CD14-positive monocyte (primary cell): ENCODE data around the gene PUSL1. TPM values are rescaled to one million over a fixed set of nuclear protein-coding genes. Genes with fewer than 3 reads are reported as not detected.

Experiments used
- DNase-seq, 3 donors: peaks; one replicate each; pipeline ENCODE4 v3.0.0-alpha.2; 2011 to 2022
- H2AFZ ChIP-seq: 2 replicates; pipeline ENCODE4 v1.6.0; 2012; ENCODE audit warnings: mild to moderate bottlenecking, low read depth, low read length, inconsistent platforms; ENCODE audit not compliant: insufficient read depth, poor library complexity, severe bottlenecking
- H3K27ac ChIP-seq, 2 donors: 1 replicate in 1 of 2; 2 replicates in 1 of 2; pipeline ENCODE4 v1.5.1; 2012 to 2013; ENCODE audit warnings: low read length in 2 of 2, control low read depth in 1 of 2, inconsistent platforms in 1 of 2, low read depth in 1 of 2, mild to moderate bottlenecking in 1 of 2
- H3K27me3 ChIP-seq, 2 donors: one replicate each; pipeline versions ENCODE4 v1.6.0 to v1.6.1; 2011 to 2013; ENCODE audit warnings: low read length in 2 of 2; ENCODE audit not compliant: control insufficient read depth in 2 of 2, insufficient read depth in 2 of 2
- H3K36me3 ChIP-seq, 2 donors: replicated peaks in 1 of 2; 1 replicate in 1 of 2; 2 replicates in 1 of 2; pipeline versions ENCODE4 v1.5.1 to v1.6.1; 2012 to 2013; ENCODE audit warnings: low read length in 2 of 2, control low read depth in 1 of 2, inconsistent platforms in 1 of 2, mild to moderate bottlenecking in 1 of 2; ENCODE audit not compliant: insufficient read depth in 2 of 2, control insufficient read depth in 1 of 2
- H3K4me1 ChIP-seq, 2 donors: 1 replicate in 1 of 2; 2 replicates in 1 of 2; pipeline versions ENCODE4 v1.5.1 to v1.6.1; 2012 to 2013; ENCODE audit warnings: low read length in 2 of 2, control low read depth in 1 of 2, inconsistent platforms in 1 of 2, mild to moderate bottlenecking in 1 of 2, moderate library complexity in 1 of 2; ENCODE audit not compliant: insufficient read depth in 2 of 2, control insufficient read depth in 1 of 2
- H3K4me2 ChIP-seq: replicated peaks from 2 replicates; pipeline ENCODE3; 2012; ENCODE audit warnings: low read length, moderate library complexity, mild to moderate bottlenecking; ENCODE audit not compliant: poor library complexity, severe bottlenecking; ENCODE audit errors: extremely low read depth
- H3K4me3 ChIP-seq, 3 experiments: fragments of 200-600 bp in 1 of 3; sonication (generic) in 1 of 3; replicated peaks in 1 of 3; 1 replicate in 2 of 3; 2 replicates in 1 of 3; pipeline ENCODE4 v1.5.1; 2011 to 2013; ENCODE audit warnings: low read length in 3 of 3, mild to moderate bottlenecking in 3 of 3, control low read depth in 2 of 3, low read depth in 2 of 3, inconsistent platforms in 1 of 3, moderate library complexity in 1 of 3
- H3K79me2 ChIP-seq: 2 replicates; pipeline ENCODE4 v1.6.0; 2012; ENCODE audit warnings: mild to moderate bottlenecking, control low read depth, inconsistent platforms, low read length, moderate library complexity; ENCODE audit not compliant: insufficient read depth
- H3K9ac ChIP-seq: 2 replicates; pipeline ENCODE4 v1.6.0; 2017; ENCODE audit warnings: low read length, mild to moderate bottlenecking; ENCODE audit not compliant: insufficient read depth, poor library complexity, severe bottlenecking
- H3K9me3 ChIP-seq, 2 donors: replicated peaks in 1 of 2; 1 replicate in 1 of 2; 2 replicates in 1 of 2; pipeline versions ENCODE4 v1.5.1 to v1.6.1; 2012 to 2013; ENCODE audit warnings: low read length in 2 of 2, control low read depth in 1 of 2; ENCODE audit not compliant: control insufficient read depth in 1 of 2, insufficient read depth in 1 of 2
- H4K20me1 ChIP-seq: 2 replicates; pipeline ENCODE4 v1.6.0; 2012; ENCODE audit warnings: mild to moderate bottlenecking, low read length, control low read depth, moderate library complexity; ENCODE audit not compliant: insufficient read depth
- H3K27ac Mint-ChIP-seq, 7 donors: one replicate each; pipeline ENCODE4 v1.8.0; 2020; ENCODE audit warnings: mild to moderate bottlenecking in 7 of 7, mixed read lengths in 7 of 7, moderate library complexity in 6 of 7, inconsistent platforms in 2 of 7
- H3K27me3 Mint-ChIP-seq, 3 donors: one replicate each; pipeline ENCODE4 v1.8.0; 2021 to 2022; ENCODE audit warnings: low read depth in 3 of 3, mild to moderate bottlenecking in 3 of 3, mixed read lengths in 3 of 3, moderate library complexity in 3 of 3, inconsistent platforms in 1 of 3
- H3K36me3 Mint-ChIP-seq, 2 donors: one replicate each; pipeline ENCODE4 v1.8.0; 2020; ENCODE audit warnings: mixed read lengths in 2 of 2, inconsistent platforms in 1 of 2, mild to moderate bottlenecking in 1 of 2
- H3K4me1 Mint-ChIP-seq: one replicate; pipeline ENCODE4 v1.8.0; 2020; ENCODE audit warnings: mild to moderate bottlenecking, mixed read lengths
- H3K4me3 Mint-ChIP-seq, 2 donors: one replicate each; pipeline ENCODE4 v1.8.0; 2020; ENCODE audit warnings: mild to moderate bottlenecking in 2 of 2, mixed read lengths in 2 of 2, moderate library complexity in 1 of 2
- H3K9me3 Mint-ChIP-seq, 7 donors: one replicate each; pipeline ENCODE4 v1.8.0; 2020 to 2022; ENCODE audit warnings: mixed read lengths in 7 of 7, mild to moderate bottlenecking in 6 of 7, moderate library complexity in 6 of 7, inconsistent platforms in 2 of 7
- WGBS: methylation state at CpG from one replicate; pipeline ENCODE4 v1.1.5; 2013; ENCODE audit warnings: missing lambda C conversion rate; ENCODE audit not compliant: insufficient coverage; 5-methylcytosine and 5-hydroxymethylcytosine counted together
- intact Hi-C, 2 donors: fragments of 100-400 bp; cut with micrococcal nuclease; formaldehyde crosslinking; loops; one replicate each; pipeline versions ENCODE4 v1.15.0 to v1.15.1; 2023
- polyA plus RNA-seq, 3 donors: library from polyadenylated mRNA; depleted of rRNA in 1 of 3; unstranded in 2 of 3; stranded (reverse) in 1 of 3; fragments of 300-500 nt in 2 of 3; fragments of >200 nt in 1 of 3; fragmentation: Illumina TruSeq in 2 of 3; gene quantifications; 1 replicate in 2 of 3; 2 replicates in 1 of 3; pipeline ENCODE4 v1.2.3, GENCODE V29; 2012 to 2021
- TF ChIP-seq, protein P1 (sequence below): fragments of 200-600 bp; IDR thresholded peaks from one replicate; pipeline ENCODE4 v1.8.0; 2022; ENCODE audit warnings: antibody characterized with exemption, mild to moderate bottlenecking

Gene PUSL1
- polyA plus RNA-seq, 3 donors, result 13.8 to 27.4 (median 14.8) TPM

DNA sequence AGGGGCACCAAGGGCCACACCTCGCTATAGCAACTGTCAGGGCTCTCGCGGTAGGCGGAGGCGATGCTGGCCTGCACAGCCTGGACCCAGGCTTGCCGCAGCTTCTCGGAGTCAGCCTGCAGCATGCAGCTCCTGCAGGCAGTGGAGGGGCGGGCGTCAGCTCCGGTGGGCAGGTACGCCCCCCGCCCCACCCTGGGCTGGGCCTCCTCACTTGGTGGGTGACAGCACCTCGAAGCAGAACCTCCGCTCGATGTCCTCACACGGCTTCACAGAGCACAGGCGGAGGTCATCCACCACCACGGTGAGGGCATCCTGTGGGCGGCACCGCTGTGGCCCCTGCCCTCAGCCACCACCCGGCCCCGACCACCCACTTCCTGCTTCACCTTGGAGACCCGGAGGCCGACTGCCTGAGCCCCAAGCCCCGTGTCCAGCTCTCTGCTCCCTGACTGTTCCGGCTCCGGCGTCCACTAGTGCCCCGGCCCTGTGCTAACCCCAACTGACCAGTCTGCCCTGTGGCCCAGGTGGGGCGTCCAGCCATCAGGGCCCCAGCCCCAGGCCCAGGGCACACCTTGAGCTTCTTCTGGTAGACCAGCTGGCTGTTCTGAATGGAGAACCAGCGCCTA lies 10.5 kb upstream of the PUSL1 start:
- Mint-ChIP-seq H3K4me3 (no peak overlapping the region), H3K27me3 (peaks cover 0 to 2% (median 1%) of the 10 kb centered on the region in 3 donors), H3K36me3 (peaks cover 2 to 26% of the 10 kb centered on the region in 2 donors), H3K4me1 (no peaks in the 10 kb centered on the region), H3K27ac (peak overlapping the region in 1 of 7 donors; percentile 70), H3K9me3 (peaks cover 0 to 2% (median 0%) of the 10 kb centered on the region in 7 donors)
- Histone ChIP-seq H2AFZ (no peak overlapping the region), H3K27ac (no peak overlapping the region), H3K36me3 (peaks cover 25 to 38% of the 10 kb centered on the region in 2 donors), H3K4me3 (no peak overlapping the region), H3K9me3 (no peaks in the 10 kb centered on the region), H3K27me3 (no peaks in the 10 kb centered on the region), H3K79me2 (peaks cover 5% of the 10 kb centered on the region), H4K20me1 (peaks cover 17% of the 10 kb centered on the region), H3K4me2 (no peak overlapping the region), H3K9ac (no peak overlapping the region), H3K4me1 (no peaks in the 10 kb centered on the region)
- intact Hi-C loops, result no loop called here
- TF ChIP-seq, protein P1, sequence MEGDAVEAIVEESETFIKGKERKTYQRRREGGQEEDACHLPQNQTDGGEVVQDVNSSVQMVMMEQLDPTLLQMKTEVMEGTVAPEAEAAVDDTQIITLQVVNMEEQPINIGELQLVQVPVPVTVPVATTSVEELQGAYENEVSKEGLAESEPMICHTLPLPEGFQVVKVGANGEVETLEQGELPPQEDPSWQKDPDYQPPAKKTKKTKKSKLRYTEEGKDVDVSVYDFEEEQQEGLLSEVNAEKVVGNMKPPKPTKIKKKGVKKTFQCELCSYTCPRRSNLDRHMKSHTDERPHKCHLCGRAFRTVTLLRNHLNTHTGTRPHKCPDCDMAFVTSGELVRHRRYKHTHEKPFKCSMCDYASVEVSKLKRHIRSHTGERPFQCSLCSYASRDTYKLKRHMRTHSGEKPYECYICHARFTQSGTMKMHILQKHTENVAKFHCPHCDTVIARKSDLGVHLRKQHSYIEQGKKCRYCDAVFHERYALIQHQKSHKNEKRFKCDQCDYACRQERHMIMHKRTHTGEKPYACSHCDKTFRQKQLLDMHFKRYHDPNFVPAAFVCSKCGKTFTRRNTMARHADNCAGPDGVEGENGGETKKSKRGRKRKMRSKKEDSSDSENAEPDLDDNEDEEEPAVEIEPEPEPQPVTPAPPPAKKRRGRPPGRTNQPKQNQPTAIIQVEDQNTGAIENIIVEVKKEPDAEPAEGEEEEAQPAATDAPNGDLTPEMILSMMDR, result no peak
- DNase-seq, result no peak
- WGBS, result 95% methylated on average over 23 of the region's 31 CpGs

DNA sequence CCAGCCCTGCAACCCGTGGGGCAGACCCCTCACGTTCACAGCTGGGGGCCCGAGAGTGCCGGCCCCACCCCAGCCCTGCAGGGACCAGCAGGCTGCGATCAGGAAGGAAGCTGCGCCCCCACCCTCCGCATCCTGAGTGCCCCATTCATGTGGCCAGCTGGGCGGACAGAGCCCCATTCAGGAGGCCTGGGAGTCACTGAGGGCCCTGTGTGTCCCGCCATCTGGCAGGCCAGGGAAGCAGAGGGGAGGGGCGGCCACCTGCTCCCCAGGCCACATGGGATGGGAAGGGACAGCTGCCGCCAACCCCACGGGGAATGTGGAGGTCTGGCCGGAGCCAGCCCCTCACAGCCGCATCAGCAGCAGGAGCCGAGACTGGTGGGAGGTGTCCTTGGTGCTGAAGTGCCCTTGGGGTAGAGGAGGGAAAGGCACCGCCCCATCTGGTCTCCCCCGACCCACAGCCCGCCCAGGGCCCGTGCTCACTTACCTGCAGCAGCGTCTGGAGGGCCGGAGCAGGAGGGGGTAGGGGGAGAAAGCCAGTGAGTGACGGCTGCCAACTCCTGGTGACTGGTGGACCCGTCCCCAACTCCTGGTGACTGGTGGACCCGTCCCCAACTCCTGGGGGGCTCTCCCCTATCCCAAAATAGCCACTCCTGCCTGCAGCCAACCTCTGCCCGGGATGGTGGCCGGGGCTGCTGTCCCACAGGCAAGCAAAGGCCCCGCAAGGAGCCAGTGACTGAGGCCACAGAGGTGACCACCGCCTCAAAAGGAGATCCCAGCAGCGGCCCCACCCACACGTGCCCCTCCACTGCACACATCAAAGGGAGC lies 9.3 kb upstream of the PUSL1 start:
- intact Hi-C loops, result no loop called here

More for the DNA sequence above, 9.3 kb upstream of the PUSL1 start:
- Histone ChIP-seq H3K4me2 (no peak overlapping the region), H3K27me3 (no peaks in the 10 kb centered on the region), H3K4me1 (peaks cover 0 to 9% of the 10 kb centered on the region in 2 donors), H3K4me3 (no peak overlapping the region), H3K36me3 (peaks cover 25 to 34% of the 10 kb centered on the region in 2 donors), H3K9me3 (no peaks in the 10 kb centered on the region), H3K9ac (no peak overlapping the region), H3K79me2 (peaks cover 13% of the 10 kb centered on the region), H3K27ac (no peak overlapping the region), H4K20me1 (peaks cover 27% of the 10 kb centered on the region), H2AFZ (no peak overlapping the region)
- Mint-ChIP-seq H3K4me1 (peaks cover 4% of the 10 kb centered on the region), H3K27ac (no peak overlapping the region), H3K4me3 (no peak overlapping the region), H3K9me3 (peaks cover 0 to 2% (median 0%) of the 10 kb centered on the region in 7 donors), H3K36me3 (peaks cover 2 to 29% of the 10 kb centered on the region in 2 donors), H3K27me3 (peaks cover 0 to 2% (median 1%) of the 10 kb centered on the region in 3 donors)
- 89% methylated on average over 23 of the region's 30 CpGs for WGBS
- DNase-seq, result no peak
- TF ChIP-seq, protein P1, result no peak
